ENCODE results near the gene COL11A1.
"Not testable (repeated sequence)": the region's sequence is repeated elsewhere in the genome, so short reads cannot be mapped to it uniquely, and the experiment has no call there.

The COL11A1 gene

DNA sequence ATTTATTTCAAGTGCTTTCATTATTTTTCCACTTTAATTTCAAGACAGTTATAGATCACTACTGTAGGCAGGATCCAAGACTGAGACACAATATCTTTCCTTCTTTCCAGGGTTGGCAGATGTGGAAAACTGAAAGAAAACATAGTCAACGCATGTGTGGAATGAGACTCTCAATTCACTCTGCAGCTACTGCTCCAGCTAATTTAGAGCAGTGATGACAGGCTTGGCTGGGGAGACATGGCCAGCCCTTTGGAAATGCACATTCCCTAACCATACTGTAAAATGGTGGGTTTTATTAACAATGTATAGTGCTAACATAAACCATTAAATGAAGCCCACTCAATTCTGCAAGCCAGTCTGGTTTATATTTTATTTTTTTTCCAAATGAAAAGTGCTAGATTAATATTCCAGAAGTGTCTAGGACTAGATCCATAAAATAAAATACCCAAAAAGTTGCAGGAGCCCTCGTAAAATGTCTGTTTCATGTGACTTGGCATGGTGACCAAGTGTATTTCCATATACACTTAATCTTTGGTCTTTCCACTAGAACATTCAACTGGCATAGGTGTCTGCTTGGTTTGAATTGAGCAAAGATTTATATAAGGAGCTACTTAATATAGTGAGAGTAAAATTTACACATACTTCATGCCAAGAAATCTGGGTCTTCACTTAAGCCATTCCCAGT, 32.9 kb downstream of the COL11A1 start:
- no peak for DNase-seq

DNA sequence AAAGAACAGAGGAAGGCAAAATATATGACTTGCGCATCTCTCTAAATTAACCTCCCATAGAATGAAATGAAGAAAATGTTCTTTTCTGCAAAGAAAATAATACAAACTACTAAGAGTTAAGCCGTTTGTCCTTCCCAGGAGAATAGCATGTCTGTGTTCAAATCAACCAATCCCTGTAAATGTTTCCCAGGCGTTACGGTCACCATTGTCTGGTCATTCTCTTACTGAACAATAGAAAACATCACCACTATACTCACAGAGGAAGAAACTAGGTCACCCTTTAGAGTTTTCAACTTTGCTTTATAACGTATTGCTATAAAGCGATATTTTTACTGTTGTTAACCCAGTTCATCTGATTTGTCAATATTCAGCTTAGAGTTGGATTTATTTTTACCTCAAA, 34.1 kb downstream of the COL11A1 start:
- DNase-seq, result no peak

DNA sequence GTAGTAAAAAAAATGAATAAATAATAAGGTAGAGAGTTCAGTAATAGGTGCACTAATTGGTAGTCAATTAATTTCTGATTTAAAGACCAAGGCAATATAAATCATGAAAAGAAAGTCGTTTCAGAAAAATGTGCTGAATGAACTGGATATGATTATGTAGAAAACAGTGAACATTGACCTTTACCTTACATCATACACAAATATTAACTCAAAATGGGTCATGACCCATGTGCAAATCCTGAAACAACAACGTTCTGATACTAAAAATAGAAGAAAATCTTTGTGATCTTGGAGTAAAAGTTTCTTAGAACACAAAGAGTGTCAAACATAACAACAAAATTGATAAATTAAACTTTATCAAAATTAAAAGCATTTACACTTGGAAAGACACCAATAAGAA, 39.1 kb downstream of the COL11A1 start:
- DNase-seq, result no peak

DNA sequence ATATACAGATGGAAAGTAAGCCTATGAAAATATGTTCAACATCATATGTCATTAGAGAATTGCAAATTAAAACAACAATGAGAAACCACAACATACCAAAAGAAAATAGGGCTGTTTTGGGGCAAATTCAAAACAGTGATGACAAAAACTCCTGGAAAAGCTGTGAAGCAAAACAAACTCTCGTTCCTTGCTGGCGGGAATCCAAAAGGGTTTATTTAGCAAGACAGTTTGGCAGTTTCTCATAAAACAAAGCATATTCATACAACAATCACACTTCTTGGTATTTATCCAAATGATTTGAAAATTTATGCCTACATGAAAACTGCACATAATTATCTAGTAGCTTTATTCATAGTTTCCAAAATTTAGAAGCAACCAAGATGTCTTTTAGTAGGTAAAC, 44.4 kb downstream of the COL11A1 start:
- DNase-seq, result no peak

DNA sequence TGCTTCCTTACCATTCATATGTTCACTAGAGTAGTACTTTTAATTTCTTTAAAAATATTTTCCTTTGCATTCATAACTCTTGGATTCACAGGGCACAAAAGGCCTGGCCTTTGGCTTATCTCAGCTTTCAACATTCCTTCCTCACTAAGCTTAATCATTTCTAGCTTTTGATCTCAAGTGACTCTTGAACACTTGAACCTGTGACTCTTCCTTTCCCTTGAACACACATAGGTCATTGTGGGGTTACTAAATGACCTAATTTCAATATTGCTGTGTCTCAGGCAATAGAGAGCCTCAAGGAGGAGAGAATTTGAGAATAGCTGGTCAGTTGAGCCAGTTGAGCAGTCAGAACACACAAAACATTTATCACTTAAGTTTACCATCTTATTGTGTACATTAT, 49.9 kb downstream of the COL11A1 start:
- no peak for DNase-seq

DNA sequence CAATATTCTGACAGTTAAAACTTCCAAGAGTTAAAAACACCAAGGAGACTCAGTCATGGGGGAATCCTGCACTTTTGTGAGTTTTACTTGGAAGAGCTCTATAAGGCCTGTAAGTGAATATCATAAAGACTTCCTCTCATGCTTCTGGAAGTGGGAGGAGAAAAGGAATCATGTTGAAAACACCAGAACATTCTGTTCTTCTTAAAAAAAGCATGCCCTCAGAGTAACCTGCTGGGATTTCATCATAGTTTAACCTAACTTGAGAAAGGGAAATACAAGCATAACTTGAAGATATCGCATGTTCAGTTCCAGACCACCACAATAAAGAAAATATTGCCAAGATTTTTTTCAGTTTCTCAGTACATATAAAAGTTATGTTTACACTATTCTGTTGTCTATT, 51.9 kb downstream of the COL11A1 start:
- DNase-seq, result no peak

DNA sequence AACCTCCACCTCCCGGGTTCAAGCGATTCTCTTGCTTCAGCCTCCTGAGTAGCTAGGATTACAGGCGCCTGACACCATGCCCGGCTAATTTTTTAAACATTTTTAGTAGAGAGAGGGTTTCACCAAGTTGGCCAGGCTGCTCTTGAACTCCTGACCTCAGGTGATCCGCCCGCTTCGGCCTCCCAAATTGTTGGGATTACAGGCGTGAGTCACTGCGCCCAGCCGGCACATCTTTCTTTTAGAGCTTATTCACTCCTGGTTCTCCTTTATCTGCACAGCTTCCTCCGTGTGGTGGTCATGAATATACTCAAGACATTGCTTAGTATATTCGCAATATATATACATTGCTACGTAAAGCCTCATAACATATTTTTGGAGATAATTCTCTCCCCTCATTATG, 80.2 kb downstream of the COL11A1 start:
- not testable (repeated sequence) for DNase-seq

DNA sequence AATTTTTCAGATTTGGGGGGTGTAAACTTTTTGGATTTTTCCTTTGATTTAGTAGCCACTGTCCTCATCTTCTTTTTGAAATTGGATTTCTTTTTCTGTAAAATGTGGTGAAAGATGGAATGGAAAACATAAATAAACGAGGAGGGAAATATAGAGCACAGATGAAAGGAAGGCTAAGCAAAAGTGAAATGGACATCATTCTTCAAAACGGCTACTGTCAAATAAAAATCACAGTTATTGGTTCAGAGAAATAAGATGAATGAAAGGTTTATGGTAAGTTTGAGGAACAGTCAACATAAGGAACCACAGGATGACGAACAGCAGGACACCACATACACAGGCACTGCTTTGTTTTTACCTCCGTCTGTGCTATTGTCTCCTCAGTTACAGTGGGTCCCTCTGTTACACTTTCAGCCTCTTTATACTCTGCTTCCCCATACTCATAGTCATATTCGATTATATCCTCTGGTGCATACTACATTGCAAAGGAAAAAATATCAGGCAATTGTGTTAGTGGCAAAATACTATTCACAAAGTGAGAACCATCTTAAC, 82.4 kb downstream of the COL11A1 start:
- DNase-seq, result no peak

DNA sequence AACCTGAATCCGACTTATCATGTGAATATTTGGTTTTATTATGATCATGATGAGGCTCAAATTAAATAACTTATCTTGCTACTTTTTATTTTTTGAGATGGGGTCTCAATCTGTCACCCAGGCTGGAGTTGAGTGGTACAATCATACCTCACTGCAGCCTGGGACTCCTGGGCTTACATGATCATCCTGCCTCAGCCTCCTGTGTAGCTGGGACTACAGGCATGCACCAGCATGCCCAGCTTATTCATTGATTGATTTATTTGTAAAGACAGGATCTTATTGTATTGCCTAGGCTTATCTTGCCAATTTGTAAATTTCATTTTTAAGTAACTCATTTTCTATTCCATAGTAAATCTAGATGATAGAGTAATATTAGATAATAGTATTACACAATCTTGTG, 84.3 kb downstream of the COL11A1 start:
- no peak for DNase-seq

DNA sequence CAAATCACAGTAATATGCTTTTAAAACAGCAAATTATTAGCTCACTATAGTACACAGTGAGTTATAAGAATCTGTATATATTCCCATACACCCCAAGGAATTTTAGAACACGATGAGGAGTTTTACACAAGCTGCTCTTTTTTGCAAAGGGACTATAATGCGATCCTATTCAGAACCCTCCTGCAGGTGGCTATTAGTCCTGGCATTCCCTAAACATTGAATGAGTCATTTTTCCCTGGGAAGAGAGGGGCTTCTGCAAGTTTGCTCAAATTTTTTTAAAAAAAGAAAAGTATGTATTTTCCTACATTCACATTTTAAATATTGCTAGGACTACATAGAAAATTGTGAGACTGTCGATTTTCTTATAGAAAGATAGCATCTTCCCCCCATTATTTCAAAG, 106.3 kb downstream of the COL11A1 start:
- DNase-seq, result no peak

DNA sequence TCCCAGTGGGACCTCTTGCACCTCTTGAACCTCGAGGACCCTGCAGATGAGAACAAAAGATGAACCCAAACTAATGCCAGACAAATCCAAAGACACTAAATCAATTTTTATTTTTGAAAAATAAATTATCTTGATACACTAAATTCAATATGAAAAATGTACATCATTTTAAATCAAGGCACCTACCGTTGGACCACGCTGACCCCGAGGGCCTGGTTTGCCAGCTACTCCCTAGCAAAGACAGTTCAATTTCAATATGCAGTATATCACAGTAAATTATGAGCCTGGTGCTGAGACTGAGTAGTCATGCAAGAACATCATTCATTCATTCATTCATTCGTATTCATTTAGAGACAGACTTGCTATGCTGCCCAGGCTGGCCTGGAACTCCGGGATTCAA, 129.4 kb downstream of the COL11A1 start:
- DNase-seq, result no peak

DNA sequence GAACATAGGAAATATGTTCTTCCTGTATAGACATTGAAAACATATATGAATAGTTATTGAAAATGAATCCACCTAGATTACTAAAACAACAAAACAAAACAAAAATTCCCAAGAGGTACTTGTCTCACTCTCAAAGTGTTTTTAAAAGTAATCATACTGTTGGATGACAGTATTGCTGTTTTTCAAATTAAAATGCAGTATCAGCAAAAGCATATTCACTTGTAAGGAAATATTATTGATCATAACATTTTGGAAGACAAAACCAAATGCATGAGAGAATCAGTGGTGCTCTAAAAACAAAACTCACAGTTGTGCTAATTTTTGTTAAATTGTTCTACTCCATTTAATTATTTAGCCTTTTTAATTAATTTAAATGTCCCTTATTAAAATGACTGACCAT, 131.0 kb downstream of the COL11A1 start:
- DNase-seq, result no peak

DNA sequence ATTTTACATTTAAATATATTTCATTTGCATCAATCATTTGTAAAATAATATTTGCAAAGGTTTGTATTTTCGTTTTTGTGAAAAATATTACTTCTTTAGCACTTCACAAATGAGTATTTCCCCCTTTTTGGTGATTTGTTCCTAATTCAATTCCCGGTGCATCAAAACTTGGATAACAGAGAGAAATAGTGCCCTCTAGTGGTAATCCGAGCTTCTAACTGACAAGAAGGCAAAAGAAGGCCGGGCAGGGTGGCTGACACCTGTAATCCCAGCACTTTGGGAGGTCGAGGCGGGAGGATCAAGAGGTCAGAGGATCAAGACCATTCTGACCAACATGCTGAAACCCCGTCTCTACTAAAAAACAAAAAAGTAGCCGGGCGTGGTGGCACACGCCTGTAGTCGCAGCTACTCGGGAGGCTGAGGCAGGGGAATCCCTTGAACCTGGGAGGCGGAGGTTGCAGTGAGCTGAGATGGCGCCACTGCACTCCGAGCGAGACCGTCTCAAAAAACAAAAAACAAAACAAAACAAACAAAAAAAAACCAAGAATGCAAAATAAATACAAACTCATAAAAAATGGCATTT, 137.7 kb downstream of the COL11A1 start:
- DNase-seq, result peak; percentile 27

DNA sequence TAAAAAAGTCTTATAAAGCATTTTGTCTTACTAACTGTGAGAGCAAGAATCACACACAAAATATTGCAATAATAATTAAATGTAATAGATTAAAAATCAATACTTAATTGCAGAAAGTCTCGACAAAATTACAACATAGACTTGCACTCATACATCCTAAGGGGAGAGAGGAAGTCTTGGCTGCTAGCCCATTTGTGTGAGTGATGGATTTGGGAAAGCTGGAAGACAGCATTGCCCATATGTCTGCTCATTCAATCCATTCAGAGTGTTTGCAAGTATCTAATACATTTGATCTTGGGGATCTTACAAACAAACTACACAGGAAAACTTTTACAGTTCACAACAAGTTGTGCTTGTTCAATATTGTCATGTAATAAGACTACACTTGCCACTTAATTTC, 140.5 kb downstream of the COL11A1 start:
- DNase-seq, result no peak

DNA sequence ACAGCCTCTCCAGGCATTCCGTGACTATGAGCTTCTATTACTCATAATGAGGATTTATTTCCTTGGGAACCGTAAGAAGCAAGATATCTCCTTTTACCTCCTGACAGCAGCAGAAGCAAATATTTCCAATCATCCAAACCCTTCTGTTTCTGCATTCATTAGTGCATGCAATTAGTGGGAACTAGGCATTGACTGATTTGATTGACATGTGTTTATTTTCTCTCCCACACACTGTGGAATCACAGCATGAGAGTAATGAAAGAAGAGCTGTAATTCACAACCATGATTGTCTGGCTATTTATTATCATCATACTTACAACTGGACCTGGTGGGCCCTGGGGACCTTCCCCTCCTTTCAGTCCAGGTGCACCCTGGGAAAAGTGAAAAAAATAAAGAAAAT, 146.8 kb downstream of the COL11A1 start:
- DNase-seq, result no peak

DNA sequence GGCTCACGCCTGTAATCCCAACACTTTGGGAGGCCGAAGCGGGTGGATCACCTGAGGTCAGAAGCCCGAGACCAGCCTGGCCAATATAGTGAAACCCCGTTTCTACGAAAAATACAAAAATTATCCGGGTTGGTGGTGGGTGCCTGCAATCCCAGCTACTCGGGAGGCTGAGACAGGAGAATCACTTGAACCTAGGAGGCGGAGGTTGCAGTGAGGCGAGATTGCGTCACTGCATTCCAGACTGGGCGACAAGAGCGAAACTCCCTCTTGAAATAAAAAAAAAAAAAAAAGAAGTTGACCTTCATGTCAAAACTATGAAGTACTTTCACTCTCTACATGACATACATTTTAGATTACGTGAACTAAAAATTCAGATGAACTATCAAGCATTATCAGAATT, 153.7 kb downstream of the COL11A1 start:
- no peak for DNase-seq

DNA sequence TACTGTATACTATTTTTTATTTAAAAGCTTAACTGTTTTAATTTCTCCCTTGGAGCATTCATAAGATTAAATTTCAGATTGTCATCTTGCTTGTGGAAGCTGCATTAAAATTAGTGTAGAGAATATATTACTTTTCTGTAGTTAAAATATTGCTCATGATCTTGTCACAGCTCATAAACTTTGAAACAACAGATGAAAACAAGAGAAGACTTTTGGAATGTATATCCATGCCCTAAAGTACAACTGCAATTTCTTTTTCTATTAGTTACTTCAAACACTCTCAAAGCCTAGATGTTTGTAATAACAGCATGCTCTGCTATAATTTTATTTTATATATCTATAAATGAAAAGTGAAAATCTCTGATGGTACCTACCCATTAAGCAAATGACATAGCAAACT, 155.9 kb downstream of the COL11A1 start:
- DNase-seq, result no peak

DNA sequence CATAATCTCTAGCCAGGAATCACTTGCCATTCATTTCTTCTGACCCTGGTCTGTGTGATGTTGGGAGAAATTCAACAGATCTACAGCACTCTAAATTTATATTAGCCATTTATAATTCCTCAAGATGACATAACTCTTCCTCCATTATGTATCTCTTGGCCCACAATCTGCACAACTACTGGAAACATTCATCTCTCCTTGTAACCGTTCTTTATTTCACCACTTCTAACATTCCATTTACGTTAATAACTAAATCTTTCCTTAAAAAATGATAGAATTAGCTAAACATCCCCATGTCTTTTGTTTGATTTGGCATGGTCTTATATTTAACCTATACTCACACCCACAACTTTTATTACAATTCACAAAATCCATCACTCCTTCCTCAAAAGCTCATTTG, 166.0 kb downstream of the COL11A1 start:
- no peak for DNase-seq

DNA sequence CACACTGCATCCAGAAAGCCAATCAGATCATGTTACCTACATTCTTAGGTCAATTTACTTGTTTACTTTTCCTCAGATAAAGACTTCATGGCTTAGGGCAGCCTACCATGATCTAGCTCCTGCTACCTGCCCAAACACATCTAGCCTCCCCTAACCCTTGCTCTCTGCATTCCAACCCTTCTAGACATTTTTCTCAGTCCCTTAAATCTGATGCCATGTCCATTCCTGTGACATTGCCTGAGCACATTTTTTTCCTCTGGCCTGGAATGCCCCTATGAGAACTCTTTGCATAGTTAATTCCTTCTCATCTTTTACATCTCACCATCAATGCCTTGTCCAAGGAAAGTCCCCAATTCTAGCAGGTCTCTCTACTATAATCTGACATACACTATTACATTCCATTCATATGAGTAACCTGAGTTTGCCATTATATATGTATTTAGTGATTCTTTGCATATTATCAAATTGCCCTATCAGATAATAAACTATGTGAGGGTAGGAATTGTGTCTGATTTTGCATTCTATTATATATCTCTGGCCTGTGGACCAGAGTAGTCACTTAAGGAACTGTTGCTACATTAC, 166.9 kb downstream of the COL11A1 start:
- DNase-seq, result no peak

DNA sequence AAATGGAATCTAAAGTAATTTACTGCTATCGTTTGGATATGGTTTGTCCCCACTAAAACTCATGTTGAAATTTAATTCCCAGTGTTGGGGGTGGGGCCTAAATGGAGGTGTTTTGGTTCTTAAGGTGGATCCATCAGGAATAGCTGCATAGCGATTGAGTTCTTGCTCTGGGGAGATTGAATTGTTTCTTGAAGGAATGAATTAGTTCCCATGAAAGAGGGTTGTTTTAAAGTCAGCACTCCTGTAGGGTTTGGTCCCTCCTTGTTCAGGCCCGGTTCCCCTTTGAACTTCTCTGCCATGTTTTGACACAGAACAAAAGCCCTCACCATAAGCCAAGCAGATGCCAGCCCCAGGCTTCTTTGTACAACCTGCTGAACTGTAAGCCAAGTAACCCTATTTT, 170.9 kb downstream of the COL11A1 start:
- DNase-seq, result no peak

DNA sequence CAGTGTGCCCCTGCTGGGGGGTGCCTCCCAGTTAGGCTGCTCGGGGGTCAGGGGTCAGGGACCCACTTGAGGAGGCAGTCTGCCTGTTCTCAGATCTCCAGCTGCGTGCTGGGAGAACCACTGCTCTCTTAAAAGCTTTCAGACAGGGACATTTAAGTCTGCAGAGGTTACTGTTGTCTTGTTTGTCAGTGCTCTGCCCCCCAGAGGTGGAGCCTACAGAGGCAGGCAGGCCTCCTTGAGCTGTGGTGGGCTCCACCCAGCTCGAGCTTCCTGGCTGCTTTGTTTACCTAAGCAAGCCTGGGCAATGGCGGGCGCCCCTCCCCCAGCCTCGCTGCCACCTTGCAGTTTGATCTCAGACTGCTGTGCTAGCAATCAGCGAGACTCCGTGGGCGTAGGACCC, 175.0 kb downstream of the COL11A1 start:
- DNase-seq, result not testable (repeated sequence)

DNA sequence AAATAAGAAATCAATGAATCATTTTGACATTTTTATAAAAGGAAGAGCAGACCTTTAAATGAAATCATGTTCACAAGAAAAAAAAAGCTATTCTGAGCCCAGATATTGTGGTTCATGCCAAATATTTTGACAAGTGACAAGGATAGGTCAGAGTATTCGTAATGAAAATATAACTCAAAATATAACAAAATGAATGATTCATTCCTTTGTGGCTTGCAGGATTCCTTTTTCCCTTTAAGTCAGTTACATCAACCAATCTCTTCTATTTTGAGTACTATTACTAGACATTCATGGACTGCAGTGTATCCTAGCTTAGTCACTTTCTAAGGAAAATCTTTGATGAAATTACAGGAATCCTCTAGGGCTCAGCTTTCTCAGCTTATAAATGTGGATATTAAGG, 188.7 kb downstream of the COL11A1 start:
- DNase-seq, result no peak

DNA sequence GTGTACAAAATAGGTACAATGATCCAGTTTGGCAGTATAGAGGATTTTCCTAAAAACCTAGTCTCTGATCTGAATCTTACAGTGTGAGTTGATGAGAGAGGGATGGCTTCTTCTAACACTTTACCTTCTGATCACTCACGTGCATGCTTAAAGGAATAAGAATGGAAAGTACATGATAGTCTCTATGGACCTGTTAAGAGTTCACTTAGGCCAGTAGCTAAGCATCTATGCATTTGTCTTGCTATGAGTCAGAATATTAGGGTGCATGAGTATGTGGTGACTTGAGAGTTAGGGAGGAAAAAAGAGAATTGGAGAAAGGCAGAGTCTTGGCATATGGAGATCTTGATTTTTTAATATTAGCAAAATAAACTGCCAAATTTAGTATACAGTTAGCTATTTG, 206.3 kb downstream of the COL11A1 start:
- no peak for DNase-seq

DNA sequence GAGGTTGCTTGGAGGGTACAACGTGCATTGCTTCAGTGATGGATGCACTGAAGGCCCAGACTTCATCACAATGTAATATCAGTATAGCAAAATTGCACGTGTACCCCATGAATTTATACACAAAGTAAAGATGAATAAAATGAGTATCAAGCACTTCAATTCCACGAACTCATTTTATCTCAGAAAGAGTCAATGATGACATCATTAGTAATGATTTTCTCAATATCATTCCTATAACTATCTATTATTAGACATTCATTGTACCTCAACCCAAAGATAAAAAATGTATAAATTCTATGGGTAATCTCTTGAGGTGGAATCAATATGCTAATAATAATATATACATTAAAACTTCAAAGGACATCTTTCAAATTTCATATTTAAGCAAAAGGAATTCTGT, 208.4 kb downstream of the COL11A1 start:
- DNase-seq, result no peak

DNA sequence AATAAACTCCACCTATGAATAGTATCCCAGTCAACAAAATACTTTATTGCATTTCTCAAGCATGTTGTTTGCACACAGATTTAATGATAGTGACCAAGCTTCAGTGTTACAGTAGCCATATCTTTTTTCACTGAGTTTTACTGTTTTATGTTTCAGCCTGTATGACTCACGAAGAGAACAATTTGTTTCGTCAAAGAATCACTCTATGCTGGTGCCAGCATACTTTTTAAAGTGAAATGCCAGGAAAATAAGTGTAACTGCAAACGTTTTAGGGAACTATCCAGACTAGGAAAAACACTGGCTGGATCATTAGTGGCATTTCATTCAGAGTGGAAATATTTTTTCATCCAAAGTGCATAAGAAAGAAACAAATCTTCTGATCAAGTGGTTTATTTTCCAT, 210.8 kb downstream of the COL11A1 start:
- no peak for DNase-seq

Data from NCI-H1694 treated with DMSO at 0.1 percent for 48 hours (cell line).